ENCODE measurements around the gene SVIL.

SVIL gene

DNA sequence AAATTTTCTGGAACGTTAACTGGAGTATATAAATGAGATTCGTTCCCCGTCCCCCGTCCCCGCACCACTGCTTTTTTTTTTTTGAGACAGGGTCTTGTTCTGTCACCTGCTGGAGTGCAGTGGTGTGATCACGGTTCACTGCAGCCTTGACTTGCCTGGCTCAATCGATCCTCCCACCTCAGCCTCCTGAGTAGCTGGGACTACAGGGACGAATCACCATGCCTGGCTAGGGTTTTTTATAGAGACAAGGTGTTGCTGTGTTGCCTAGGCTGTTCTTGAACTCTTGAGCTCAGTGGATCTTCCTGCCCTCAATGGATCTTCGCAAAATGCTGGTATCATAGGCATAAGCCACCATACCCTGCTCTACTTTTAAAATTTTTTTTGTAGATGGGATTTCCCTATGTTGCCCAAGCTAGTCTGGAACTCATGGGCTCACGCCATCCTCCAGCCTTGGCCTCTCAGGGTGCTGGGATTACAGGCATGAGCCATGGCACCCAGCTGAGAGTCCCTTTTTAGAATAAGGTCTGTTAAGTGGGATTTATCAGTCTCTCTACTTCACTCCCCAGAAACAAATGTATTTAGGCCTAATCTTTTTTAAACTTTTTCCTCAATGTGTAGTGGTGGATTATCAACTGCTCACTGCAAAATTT is 223.0 kb downstream of the SVIL start:
- no peak for DNase-seq

- peak; percentile 95 for DNase-seq
These were observed 225.3 kb downstream of the SVIL start for GRCh38 chr10:29409241-29410054.

- no peak for DNase-seq
These were observed 225.9 kb downstream of the SVIL start for GRCh38 chr10:29408847-29409240.

All from right kidney (tissue), 1 donor.